ENCODE results near the gene VAV1.
"Not testable (repeated sequence)": the region's sequence is repeated elsewhere in the genome, so short reads cannot be mapped to it uniquely, and the experiment has no call there.

VAV1 gene

GRCh38 chr19:6779206-6779605 lies 6.7 kb downstream of the VAV1 start:
- in situ Hi-C loops (cut with HindIII; ENCODE audit: low sequenced_read_pairs), result no loop called here

DNA sequence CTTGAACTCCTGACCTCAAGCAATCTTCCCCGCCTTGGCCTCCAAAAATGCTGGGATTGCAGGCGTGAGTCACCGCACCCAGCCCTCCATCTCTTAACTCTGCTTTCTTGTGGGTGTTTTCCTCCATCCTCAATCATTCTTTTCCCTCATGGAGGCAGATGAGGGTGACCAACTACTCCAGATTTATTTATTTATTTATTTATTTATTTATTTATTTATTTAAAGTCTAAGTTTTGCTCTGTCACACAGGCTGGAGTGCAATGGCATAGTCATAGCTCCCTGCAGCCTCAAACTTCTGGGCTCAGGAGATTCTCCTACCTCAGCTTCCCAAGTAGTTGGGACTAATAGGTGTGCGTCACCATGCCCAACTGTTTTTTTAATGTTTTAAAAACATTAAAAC lies 14.9 kb downstream of the VAV1 start:
- in situ Hi-C loops (cut with HindIII; ENCODE audit: low sequenced_read_pairs), result no loop called here

- in situ Hi-C loops (cut with HindIII; ENCODE audit: low sequenced_read_pairs), result no loop called here
Observed at GRCh38 chr19:6788896-6789295, 16.4 kb downstream of the VAV1 start.

DNA sequence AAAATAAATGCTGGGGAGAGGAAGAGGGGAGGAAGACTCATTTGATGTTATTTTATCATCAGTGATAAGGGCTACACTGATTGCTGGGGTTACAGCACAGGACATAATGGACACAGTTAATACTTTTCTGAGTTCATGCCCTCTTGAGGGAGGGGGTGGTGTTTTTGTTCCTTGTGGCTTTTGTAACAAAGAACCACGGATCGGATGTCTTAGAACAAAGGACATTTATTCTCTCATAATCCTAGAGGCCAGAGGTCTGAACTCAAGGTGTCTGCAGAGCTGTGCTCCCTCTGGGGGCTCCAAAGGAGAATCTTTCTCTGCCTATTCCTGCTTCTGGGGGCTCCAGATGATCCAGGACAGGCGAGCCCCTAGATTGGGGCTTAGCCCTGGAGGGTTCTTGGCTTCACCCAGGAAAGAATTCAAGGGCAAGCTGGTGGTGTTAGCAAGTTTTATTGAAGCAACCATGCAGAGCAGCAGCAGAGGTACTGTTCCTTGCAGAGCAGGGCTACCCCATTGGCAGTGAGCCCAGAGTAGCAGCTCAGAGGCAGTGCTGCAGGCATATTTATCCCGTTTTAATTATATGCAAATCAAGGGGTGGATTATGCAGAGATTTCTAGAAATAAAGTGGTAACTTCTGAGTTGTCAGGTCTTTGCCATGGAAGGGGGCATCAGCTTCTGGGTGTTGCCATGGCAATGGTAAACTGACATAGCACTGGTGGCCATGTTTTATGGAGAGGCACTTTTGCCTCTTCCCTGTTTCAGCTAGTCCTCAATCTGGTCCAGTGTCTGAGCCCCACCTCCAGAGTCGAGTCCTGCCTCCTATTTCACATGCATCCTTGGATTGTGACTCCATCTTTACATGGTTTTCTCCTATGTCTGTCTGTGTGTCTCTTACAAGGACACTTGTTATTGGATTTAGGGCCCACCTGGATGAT lies 18.0 kb downstream of the VAV1 start:
- in situ Hi-C loops (cut with HindIII; ENCODE audit: low sequenced_read_pairs), result no loop called here

DNA sequence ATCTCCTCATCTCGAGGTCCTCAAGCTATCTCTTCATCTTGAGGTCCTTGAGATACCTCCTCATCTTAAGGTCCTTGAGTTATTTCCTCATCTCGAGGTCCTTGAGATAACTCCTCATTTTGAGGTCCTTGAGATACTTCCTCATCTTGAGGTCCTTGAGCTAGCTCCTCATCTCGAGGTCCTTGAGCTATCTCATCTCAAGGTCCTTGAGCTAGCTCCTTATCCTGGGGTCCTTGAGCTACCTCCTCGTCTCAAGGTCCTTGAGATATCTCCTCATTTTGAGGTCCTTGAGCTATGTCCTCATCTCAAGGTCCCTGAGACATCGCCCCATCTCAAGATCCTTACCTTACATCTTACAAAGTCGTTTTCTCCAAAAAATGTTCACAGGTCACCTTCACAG lies 18.7 kb downstream of the VAV1 start:
- in situ Hi-C loops (cut with HindIII; ENCODE audit: low sequenced_read_pairs), result no loop called here

GRCh38 chr19:6793411-6793810 lies 20.9 kb downstream of the VAV1 start:
- in situ Hi-C loops (cut with HindIII; ENCODE audit: low sequenced_read_pairs), result no loop called here

DNA sequence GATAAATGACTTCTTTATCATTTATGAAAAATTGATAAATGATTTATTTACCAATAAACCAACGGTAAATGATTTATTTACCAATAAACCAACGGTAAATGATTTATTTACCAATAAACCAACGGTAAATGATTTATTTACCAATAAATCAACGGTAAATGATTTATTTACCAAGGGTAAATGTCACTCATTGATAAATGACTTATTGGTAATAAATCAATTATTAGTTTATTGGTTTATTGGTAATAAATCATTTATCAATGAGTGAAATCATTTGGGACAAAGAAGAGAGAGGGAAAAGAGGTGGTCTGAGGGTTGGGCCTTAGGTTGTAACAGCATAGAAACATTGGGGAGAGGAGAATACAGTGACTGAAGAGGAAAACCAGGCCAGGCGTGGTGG lies 21.5 kb downstream of the VAV1 start:
- in situ Hi-C loops (cut with HindIII; ENCODE audit: low sequenced_read_pairs), result no loop called here

DNA sequence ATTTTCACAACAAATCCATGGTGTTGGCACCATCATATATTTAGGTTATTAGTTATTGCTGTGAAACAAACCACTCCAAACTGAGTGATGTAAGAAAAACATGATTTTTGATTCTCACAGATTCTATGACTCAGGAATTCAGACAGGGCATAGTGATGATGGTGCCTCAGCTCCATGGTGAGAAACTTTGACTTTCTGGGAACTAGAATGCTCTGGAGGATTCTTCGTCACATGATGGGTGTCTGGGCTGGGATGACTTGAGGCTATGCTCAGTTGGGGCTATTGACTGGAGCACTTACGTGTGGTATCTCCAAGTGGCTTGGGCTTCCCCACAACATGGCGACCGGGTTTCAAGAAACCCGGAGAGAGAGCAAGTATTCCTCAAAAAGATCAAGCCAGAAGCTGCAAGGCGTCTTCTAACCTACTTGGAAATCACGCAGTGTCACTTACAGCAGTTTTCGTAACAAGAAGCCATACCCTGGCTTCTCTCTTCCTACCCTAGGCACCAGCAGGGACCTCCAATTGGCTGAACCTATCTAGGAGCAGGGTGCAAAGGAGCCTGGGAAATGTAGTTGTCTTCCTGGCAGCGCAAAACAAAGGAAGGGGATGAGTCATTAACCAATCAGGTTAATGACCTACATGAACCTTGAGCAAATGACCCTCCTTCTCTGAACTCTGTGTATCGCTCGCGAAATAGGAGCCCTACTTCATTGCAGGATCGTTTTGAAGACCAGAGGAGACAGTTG lies 22.4 kb downstream of the VAV1 start:
- in situ Hi-C loops (cut with HindIII; ENCODE audit: low sequenced_read_pairs), result no loop called here

DNA sequence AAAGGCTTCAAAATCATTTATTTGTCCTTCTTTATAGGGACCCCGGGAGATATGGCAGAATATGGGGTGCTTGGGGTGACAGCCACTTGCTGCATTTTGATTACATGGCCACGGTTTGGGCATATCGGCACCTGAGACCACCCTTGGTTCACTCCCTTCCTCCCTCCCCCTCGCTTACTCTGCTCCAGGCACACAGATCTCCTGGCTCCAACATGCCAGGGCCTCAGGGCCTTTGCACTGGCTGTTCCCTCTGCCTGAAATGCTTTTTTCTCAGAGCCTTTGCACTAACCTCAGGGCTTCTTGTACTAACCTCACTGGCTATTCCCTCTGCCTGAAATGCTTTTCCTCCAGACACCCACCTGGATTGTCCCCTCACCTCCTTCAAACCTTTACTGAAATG lies 23.8 kb downstream of the VAV1 start:
- in situ Hi-C loops (cut with HindIII; ENCODE audit: low sequenced_read_pairs), result no loop called here

- in situ Hi-C loops (cut with HindIII; ENCODE audit: low sequenced_read_pairs), result no loop called here
Observed at GRCh38 chr19:6797646-6798045, 25.1 kb downstream of the VAV1 start.

DNA sequence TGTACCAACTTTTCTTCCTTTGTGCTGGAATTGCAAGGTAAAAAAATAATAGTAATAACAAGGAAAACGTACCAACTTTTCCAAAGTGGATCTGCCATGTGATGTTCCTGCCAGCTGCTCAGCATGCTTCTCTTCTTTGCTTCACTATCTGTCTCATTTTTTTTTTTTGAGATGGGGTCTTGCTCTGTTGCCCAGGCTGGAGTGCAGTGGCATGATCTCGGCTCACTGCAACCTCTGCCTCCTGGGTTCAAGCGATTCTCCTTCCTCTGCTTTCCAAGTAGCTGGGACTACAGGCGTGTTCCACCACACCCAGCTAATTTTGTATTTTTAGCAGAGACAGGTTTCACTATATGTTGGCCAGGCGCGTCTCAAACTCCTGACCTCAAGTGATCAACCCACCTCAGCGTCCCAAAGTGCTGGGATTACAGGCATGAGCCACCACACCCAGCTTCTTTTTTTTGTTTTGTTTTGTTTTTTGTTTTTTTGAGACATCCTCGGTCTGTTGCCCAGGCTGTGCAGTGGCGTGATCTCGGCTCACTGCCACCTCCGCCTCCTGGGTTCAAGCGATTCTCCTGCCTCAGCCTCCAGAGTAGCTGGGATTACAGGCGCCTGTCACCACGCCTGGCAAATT lies 27.8 kb downstream of the VAV1 start:
- in situ Hi-C loops (cut with HindIII; ENCODE audit: low sequenced_read_pairs), result not testable (repeated sequence)

GRCh38 chr19:6800991-6801484 lies 28.5 kb downstream of the VAV1 start:
- in situ Hi-C loops (cut with HindIII; ENCODE audit: low sequenced_read_pairs), result no loop called here

GRCh38 chr19:6801485-6802086 lies 29.1 kb downstream of the VAV1 start:
- in situ Hi-C loops (cut with HindIII; ENCODE audit: low sequenced_read_pairs), result no loop called here

- in situ Hi-C loops (cut with HindIII; ENCODE audit: low sequenced_read_pairs), result no loop called here
Observed at GRCh38 chr19:6802336-6803035, 30.0 kb downstream of the VAV1 start.

GRCh38 chr19:6803036-6803404 lies 30.5 kb downstream of the VAV1 start:
- in situ Hi-C loops (cut with HindIII; ENCODE audit: low sequenced_read_pairs), result no loop called here

GRCh38 chr19:6806488-6806887 lies 34.0 kb downstream of the VAV1 start:
- in situ Hi-C loops (cut with HindIII; ENCODE audit: low sequenced_read_pairs), result no loop called here

- in situ Hi-C loops (cut with HindIII; ENCODE audit: low sequenced_read_pairs), result no loop called here
Observed at GRCh38 chr19:6807291-6807690, 34.8 kb downstream of the VAV1 start.

DNA sequence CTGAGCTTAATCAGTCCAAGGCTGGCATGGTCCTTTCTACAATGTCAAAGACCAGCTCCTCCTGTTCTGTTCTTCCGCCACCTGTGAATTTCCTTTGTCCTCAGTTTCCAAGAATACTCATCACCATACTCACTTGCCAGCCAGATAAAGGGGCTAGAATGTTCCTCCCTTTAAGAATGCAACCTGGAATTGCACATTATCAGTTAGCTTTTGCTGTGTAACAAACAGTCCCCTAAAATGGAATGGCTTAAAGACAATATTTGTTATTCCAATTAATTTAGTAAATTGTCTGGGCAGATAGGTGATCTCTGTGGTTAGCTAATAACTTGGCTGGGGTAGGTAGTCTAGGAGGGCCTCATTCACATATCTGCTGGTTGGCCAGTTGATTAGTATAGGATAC lies 36.0 kb downstream of the VAV1 start:
- in situ Hi-C loops (cut with HindIII; ENCODE audit: low sequenced_read_pairs), result no loop called here

- in situ Hi-C loops (cut with HindIII; ENCODE audit: low sequenced_read_pairs), result no loop called here
Observed at GRCh38 chr19:6809262-6809661, 36.8 kb downstream of the VAV1 start.

GRCh38 chr19:6811378-6811777 lies 38.9 kb downstream of the VAV1 start:
- in situ Hi-C loops (cut with HindIII; ENCODE audit: low sequenced_read_pairs), result no loop called here

DNA sequence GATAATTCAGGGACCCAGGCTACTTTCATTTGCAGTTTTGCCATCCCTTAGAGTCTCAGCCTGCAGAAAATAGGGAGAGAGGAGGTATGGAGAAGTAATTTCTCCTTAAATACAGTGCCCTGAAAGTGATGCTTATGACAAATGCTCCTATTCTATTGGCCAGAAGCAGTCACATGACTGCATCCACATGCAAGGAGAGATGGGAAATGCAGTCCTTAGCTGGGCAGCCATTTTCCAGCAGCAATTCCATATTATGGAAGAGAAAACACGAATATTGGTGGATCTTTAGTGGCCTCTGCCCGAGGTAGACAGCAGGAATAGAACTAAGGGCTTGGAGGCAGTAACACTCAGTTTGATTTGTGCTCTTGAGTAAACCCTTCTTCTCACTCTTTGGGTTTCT lies 39.4 kb downstream of the VAV1 start:
- in situ Hi-C loops (cut with HindIII; ENCODE audit: low sequenced_read_pairs), result no loop called here

All from endothelial cell of hepatic sinusoid (primary cell).